Suppressor macrophage treated with lipopolysaccharide for 4 hours (primary cell): ENCODE data around the gene KRT6A.
A peak's percentile ranks its signal among the peaks of the same experiment; 100 is the strongest.

Experiments used
- DNase-seq: peaks from one replicate; pipeline ENCODE4 v3.0.0-alpha.2; 2020

Gene KRT6A

DNA sequence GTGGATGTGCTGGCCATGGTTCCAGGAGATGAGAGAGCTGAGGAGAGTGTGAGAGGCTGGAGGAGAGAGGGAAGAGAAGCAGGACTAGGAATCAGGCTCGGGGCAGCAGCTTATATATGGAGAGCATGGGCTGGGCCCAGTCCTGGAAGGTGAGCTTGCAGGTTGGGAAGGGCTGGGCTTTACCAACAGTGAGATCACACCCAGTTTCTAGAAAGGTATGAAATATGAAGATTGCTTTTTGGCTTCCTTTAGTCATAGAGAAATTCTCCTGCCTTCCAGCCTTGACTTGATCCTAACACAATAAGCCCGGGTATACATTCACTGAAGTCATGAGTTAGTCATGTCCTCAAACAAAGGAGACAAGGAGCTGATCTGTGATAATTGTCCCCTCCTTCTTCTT, at the start of gene KRT6A:
TSS of gene KRT6A (minus strand) at position 86 of the 400 bp plus-strand sequence. CDS start at position 17, 69 bp downstream.
- DNase-seq: no peak

DNA sequence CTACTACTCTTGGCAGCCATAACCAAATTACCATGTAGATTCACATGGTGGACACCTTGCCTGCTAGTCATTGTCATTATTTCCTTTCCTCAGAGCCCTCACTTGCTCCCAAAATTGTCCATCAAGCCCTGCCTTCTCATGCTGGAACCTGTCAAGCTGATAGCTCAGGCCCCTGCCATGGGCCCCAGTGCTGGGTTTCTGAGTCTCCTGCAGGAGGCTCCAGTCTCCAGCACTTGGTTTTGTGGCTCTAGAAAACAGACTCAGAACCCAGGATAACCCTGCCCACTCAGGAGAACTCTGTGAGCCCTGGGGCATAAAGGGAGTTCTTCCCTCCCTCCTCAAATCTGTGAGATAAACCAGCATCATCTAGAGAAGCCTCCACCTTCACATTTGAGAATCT, 49.1 kb upstream of the KRT6A start:
- no peak for DNase-seq

DNA sequence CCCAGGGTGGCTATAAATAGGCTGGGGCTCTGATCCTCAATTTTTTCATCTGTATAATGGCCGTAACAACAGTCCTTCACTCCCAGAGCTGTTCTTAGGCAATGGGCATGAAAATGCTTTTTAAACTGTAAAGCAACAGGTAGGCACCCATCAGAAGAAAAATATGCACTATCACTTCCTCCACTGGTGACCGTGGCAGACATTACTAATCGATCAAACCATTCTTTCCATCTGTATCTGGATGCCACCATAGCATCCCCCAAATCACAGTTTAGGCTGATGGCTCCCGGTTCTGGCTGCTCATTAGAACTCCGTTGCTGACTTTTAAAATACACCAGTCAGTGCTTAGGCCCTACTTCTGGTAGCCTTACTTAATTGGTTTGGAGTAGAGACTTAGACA, 48.7 kb upstream of the KRT6A start:
- no peak for DNase-seq

DNA sequence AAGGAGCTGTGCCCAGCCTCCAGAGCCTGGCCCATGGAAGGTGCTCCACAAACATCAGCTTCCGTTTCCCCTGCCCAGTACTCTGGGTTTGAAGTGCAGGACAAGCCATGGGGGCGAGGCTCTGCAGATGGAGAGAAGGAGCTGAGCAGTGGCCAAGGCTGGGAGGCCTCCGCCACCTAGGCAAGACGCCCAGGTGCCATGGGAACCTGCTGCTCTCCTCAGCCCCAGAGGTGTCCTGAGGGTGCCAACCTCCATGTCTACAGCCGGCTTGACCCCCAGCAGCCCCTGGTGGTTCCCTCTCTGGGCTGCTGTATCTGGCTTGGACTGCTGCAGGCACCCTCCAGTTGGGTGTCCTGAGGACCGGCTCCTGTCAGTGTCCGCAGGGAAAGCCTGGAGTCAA, 47.5 kb upstream of the KRT6A start:
- no peak for DNase-seq

DNA sequence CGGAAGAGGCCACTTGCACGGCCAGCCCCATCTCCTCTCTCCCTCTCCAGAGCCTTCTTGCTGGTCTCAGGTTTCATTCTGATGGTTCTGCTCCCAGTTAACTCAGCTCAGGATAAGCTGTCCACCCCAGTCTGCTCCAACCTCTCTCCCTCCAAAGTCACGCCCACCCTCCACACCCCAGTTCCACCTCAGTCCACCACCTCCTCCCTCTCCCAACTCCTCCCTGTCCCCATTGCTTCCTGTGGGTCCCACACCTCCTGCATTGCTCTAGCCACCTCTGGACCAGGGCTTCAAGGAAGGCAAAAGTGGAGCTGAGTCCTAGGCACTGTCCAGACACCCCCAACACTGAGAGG, 46.7 kb upstream of the KRT6A start:
- no peak for DNase-seq

DNA sequence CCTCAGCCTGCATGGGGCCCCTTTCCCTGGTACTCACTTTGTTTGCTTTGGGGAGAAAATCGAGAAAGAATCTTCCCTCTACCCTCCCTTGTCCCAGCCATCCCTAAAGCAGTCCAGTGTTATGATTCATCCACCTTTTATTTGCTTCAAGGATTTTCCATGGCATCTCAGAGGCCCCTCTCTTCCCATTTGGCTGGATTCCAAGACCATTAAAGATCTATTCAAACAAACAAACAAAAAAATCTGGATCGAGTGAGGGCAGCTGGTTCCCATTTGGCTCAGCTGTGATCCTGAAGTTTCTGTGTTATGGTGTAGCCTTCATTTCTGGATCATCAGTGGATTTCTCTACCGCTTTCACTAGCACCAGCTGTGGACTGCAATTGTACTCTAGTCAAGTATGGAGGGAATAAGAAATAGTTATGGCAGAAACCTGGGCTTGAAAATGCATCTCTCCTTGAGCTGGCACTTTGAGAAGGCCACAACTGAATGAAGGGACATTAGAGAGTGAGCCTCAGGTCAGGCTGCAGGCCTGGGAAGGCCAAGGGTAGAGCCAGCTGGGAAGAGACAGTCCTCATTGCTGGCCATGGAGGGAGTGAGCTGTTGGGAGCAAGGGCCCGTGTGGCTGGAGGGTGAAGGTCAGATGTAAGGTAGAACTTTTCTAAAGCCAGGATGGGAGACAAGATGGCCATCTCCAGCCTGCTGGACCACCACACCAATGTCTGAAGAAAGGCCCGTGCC, 46.2 kb upstream of the KRT6A start:
- no peak for DNase-seq

DNA sequence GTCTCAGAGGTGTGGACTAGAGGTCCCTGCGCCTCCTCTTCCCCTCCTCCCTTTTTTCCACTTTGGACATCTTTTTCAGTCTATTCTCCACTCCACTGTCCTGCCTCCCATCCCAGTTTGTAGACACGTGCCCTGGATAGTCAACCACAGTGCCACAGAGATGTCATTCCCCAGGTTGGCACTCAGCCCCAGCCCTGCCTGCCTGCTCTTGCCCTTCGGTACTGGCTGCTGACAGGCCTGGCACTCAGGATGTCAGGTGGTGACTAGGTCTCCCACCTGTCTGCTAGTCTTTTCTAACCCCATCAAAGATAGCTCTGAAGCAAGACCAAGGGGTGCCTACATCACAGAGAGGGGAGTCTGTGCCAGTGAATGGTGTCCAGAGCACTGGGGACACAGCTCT, 44.0 kb upstream of the KRT6A start:
- no peak for DNase-seq

DNA sequence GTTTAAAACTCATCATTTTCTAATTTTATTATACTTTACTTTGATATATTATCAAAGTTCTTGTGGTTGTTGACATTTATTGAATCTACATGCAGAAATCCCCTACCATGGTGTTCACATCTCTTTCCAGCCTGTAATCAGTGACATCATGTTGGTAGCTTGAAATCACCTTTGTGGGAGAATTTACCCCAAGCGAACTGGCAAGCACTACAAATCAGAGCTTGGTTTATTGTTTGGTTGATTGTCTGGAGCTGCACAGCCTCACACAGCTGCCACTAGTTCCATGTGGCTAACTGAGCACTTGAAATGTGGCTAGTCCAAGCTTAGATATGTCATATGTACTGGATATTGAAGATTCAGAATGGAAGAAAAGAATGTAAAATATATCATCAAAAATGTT, 42.5 kb upstream of the KRT6A start:
- DNase-seq: no peak

DNA sequence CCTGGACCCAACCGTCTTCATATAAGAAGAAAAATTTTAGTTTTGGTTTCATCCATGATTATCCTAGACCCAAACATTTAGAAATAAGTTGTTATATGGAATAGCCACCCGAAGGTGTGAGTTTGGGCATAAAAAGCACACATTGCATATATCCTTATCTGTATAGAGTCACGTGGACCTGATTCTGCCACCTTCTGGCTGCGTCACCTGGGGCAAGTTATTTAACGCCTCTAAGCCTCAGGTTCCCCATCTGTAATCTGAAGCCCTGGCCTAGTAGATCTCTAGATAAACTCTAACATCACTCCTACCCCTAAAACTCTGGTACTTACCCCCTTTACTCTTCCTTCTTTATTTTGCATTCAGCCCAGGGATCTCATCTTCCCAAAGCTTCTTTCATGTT, 41.4 kb upstream of the KRT6A start:
- DNase-seq: no peak

DNA sequence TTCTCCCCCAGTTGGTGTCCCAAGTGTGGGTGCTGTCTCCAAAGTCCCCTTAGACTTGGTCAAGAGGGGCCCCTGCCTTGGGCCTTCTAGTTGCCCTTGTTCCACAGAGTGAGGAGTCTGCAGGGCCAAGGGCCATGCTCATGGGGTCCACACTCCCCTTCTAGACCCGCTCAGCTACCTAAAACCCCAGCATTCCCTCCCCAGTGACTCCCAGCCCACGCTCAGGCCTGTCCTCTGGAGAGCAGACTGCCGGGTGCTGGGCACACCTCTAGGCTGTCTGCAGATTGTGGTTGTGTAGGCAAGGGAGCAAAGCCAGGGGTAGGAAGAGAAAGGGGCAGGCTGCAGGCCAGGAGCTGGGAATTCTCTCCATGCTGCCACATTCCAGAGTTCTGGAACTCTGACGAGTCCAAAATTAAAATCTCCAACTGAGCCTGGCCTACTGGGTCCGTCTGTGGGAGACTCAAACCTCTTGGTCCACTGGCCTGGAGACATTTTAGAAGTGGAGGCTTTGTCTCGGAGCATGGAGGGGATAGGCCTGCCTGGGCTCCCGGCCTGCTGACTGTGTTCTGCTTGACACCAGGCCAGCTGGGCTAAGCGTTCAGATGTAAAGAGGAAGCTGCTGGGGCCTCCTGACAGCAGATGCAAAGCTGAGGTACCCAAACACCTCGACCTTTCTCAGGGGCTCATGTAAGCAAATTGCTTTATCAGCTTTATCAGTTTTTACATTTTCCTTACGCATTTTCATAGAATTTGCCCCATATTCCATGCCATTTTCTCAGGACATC, 40.8 kb upstream of the KRT6A start:
- no peak for DNase-seq

DNA sequence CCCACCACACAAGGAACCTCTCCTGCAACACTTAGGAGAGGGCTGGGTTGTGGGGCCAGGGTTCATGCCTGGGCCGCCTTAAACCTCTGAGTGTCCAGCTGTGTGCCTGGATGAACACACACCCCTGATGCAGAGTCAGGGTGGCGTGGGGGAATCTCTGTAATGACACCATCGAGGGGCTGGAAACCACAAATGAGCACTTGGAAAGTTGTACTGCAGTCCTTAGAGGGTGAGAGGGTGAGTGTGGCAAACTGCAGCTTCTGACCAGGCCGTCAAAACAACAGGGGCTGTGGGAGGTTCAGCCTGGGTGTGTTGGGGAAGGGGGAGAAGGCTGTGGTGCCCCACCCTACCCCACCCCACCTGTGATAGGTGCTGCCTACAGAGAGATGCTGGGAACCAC, 39.6 kb upstream of the KRT6A start:
- peak; percentile 12 for DNase-seq

DNA sequence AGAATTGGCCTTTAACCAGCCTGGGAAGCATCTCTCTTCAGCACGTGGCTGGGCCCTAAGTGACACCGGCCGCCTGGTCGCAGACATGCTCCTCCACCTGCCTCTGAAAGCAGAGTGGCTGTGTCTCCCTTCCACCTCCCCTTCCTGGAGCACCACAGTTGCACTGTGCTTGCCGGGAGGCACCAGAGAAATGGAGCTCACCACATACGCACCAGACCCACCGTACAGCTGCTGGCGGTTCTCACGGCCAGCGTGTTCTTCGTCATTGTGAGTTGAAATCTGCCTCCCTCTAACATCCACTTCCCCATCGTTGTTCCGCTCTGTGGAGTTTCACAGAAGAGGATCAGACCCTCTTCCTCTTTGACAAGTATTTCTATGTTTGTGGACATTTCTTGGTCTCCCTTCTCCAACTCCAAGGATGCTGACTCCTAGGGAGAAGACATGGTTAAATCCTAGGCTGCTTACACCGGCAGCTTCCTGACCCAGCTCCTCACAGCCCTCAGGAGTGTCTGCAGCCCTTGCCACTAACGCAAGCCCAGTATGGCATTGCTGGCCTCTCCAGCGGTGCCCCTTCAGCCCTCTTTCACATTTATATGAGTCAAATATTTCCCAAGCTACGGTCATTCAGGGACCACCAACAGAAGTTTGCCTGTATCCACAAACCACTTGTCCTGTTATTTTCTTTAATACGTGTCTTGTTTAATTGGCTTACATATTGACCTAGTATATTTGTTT, 38.7 kb upstream of the KRT6A start:
- peak; percentile 81 for DNase-seq

DNA sequence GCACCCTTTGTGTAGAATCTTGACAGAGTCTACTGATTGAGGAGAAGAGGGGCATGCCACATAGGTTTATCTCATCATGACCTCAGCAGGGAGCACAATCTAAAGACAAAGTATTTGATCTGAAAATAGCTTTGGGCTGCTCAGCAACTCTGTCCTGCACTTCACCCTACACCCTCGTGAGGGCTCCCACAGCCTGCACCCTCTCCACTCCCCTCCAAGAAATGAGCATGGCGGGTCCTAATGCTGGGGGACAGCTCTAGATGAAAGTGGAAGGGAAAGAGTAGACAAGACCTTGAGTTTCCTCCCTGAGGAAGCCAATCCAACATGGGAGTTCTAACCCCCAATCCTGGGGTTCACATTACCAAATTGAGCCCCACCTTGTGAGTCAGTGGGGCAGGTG, 37.8 kb upstream of the KRT6A start:
- DNase-seq: no peak

DNA sequence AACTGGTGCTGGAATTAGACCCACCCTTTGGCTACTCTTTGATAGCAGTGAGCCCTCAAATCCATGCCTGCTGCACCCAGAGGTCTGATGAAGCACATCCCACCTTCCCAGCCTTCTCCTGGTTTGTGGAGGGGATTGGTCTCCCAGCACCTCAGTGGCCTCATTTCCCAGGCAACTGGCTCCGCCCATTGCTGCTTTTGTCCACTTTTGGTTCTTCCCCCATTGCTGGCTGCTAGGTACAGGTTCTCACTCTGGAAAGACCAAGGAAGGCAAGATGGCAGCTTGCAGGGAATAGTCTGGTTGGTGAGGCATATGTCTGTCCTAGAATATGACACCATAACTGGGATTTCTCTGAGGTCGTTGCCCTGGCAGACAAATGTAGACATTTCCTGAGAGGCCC, 37.3 kb upstream of the KRT6A start:
- no peak for DNase-seq

DNA sequence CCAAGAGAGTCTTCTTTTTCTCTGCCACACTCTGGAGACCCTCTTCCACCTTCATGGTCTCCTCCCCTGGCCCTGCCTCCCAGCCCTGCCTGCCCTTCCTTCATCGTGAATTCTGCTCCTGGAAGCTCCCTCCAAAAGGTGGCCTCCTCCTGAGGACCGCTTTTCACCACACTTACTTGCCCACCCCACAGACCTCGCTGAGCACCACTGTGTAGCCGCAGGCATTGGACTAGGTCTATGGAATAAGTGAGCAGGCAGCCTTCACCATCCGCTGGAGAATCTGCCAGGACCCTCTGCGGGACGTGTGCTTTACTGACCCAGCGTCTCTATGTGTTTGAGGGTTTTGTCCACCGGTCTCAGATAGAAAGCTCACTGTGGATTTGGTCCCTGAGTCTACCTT, 36.8 kb upstream of the KRT6A start:
- no peak for DNase-seq

DNA sequence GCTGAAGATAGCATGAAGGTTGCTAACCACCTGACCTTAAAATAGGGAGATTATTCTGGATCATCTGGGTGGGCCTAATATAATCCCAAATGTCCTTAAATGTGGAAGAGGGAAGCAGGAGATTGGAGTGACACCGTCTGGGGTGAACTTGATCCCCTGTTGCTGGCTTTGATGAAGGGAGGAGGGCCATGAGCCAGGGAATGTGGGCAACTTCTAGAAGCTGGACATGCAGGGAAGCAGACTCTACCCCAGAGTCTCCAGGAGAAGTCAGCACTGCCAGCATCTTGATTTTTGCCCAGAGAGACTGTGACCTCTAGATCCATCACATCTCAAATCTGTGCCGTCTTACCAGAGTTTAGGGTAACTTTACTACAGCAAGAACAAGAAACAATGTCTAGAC, 36.4 kb upstream of the KRT6A start:
- DNase-seq: no peak

DNA sequence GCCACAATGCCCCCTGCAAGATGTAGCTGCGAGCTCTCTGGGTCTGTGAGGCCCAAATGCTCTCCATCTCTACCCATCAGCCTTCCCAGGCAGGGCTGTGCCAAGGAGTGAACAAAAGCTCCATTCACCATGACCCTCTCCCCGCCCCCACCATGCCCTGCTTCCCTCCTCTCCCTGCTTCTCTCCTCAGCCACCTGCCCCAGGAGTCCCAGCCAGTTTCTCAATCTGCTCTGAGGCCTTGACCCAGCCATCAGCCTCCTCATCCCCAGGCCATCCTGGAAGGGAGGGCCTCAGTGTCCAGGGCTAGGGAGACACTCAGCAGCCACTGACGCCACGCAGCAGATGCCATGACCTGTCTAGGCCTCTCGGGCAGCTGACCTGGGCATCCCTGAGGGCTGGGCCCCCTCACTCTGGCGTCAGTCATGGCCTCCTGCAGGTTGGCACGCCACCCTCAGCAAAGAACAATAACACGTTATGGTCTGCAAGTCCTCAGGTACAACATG, 35.6 kb upstream of the KRT6A start:
- DNase-seq: no peak

DNA sequence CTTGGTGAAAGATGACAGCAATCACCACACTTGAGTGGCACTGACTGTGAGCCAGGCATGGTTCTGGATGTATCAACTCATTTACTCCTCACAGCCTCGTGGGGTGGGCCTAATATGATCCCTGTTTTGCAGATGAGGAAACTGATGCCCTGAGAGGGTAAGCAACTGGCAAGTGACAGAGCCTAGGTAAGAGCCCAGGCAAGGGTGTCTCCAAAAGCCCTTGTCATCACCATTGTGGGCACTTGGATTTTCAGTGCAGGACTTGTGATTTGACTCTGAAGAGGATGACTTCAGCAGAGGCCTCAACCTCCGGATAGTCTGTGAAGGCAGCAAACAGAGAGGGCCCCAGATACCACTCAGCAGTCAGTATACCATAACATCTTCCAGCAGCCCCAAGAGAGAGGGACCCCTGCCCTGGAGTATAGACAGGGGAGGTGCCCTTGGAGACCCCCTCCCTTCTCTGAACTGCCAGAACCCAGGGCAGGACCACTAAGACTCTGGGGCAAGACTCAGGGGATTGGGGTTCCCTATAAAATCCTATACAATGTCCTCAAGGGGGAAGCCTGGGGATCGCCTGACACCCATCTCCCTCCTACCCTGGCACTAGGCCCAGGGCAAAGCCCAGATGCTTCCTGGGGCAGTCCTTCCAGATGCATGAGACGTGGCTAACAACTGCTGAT, 34.2 kb upstream of the KRT6A start:
- DNase-seq: no peak

DNA sequence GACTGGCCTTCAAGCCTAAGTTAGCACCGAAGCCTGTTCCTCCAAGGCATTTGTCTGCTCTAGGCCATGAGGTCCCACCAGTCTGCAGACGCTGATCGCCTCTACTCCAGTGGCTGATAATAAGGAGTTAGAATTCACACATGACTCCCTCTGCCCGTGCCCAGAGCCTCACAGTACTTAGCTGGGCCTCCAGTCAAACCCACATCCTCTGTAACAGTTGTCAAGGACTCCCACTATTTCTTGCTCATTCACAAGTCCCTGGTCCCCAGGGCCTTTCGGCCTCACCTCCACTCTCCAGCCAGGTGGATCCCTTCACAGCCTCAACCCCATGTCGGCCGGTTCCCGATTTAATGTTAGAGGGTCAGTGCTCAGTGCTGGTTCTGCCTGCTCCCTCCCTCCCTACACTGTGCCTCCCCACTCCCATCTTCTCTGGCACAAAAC, 33.5 kb upstream of the KRT6A start:
- no peak for DNase-seq

DNA sequence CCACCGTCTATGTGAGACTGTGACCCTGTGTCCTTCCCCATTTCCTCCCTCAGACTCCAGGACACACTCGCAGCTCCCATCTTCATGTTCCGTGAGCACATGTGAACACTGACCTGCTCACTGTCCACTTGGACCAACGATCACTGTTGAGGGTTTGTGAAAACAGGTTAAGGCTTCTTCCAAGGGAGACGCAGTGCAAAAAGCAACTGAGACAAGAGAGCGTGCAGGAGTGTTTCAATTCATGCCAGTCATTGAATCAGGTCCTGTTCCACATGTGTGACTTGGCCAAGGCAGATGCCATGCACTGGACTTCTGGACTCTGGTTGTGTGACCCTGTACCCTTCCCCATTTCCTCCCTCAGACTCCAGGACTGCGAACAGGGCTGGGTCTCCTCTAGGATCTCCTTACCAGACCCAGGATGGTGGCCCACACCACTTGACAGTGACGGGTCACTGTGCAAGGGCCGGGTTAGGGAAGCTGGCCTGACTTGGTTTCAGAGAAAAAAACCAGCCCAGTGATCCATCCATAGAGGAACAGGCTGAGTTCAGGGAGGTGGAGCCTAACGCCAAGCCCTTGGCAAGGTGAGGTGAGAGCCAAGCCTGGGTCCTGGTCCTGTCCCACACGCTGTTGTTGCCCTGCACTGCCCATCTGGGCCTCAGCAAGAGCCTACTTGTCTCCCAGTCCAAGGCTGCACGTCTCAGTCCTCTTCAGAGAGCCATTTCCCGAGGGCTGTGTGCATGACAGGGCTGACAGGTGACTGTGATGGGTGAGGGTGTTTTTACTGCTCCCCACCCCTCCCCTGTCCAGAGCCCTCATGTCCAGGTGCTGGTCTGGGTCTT, 32.8 kb upstream of the KRT6A start:
- no peak for DNase-seq

DNA sequence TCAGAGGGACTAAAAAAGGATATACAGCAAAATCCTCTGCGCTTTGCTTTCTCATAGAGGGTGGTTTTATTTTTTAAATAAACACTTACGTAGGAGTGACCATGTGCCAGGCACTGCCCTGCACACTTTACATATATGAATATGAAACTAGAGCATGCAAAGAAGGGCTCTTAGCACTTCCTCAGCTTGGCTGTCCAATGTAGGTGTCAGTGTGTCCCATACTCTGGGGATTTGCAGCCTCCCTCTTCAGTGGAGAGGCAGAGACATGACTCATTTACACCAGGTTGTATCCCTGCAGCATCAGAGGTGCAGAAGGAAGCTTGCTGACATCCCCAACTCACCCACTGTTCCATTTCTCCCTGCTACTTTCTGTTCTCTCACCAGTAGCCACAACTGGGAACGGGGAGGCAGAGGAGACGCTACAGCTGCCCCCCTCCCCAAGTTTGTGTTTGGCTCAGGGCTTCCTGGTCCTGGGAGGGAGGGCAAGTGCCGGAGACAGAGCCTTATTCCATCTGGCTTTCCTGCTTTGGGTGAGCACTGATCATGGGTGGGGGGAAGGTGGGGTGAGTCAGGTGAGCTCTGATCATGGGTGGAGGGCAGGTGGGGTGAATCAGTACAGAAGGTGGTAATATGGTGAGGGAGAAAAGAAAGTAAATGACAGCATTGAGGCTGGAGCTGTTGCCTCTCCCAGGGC, 32.0 kb upstream of the KRT6A start:
- DNase-seq: no peak
